Neural cell (in vitro differentiated cells): ENCODE data around the gene RNF44. TPM values are rescaled to one million over a fixed set of nuclear protein-coding genes. Genes with fewer than 3 reads are reported as not detected.
A peak's percentile ranks its signal among the peaks of the same experiment; 100 is the strongest.

Experiments
- H2AFZ ChIP-seq: fragments of 200-600, 300-800 bp; sonication (generic), shearing (Covaris generic); 2 replicates; pipeline ENCODE4 v1.6.0; 2014; ENCODE audit warnings: low read depth, mild to moderate bottlenecking, antibody characterized with exemption, low read length, moderate library complexity
- H3F3A ChIP-seq: fragments of 200-600 bp; shearing (Covaris generic); 2 replicates; pipeline ENCODE4 v1.6.1; 2016; ENCODE audit warnings: mild to moderate bottlenecking, moderate library complexity, mixed read lengths, antibody characterized with exemption, low read length; ENCODE audit not compliant: insufficient read depth, poor library complexity, severe bottlenecking
- H3K27ac ChIP-seq: fragments of 200-600, 300-800 bp; sonication (generic), shearing (Covaris generic); 2 replicates; pipeline ENCODE4 v1.5.1; 2014; ENCODE audit warnings: mild to moderate bottlenecking, low read length, moderate library complexity
- H3K27me3 ChIP-seq: fragments of 300-800, 200-600 bp; sonication (generic), shearing (Covaris generic); 2 replicates; pipeline ENCODE4 v1.6.0; 2014; ENCODE audit warnings: mild to moderate bottlenecking, low read depth, low read length, moderate library complexity; ENCODE audit not compliant: insufficient read depth
- H3K36me3 ChIP-seq: fragments of 300-800, 200-600 bp; sonication (generic), shearing (Covaris generic); 2 replicates; pipeline ENCODE4 v1.5.1; 2014; ENCODE audit warnings: mild to moderate bottlenecking, antibody characterized with exemption, low read length, moderate library complexity; ENCODE audit not compliant: insufficient read depth
- H3K4me2 ChIP-seq: fragments of 300-800, 200-600 bp; sonication (generic), shearing (Covaris generic); 2 replicates; pipeline ENCODE4 v1.6.0; 2014; ENCODE audit warnings: mild to moderate bottlenecking, low read length
- H3K4me3 ChIP-seq: fragments of 300-800, 200-600 bp; sonication (generic), shearing (Covaris generic); 2 replicates; pipeline ENCODE4 v1.5.1; 2014; ENCODE audit warnings: mild to moderate bottlenecking, low read length, moderate library complexity
- H3K79me2 ChIP-seq: fragments of 200-600 bp; shearing (Covaris generic); replicated peaks from 2 replicates; pipeline ENCODE4 v1.6.0; 2014; ENCODE audit warnings: mild to moderate bottlenecking, low read length, moderate library complexity; ENCODE audit not compliant: insufficient read depth
- H3K9ac ChIP-seq: fragments of 300-800, 200-600 bp; sonication (generic), shearing (Covaris generic); 2 replicates; pipeline ENCODE4 v1.6.1; 2016; ENCODE audit warnings: mild to moderate bottlenecking, low read length, mixed read lengths
- H3K9me2 ChIP-seq: fragments of 200-600 bp; shearing (Covaris generic); 2 replicates; pipeline ENCODE4 v1.6.1; 2016; ENCODE audit warnings: mild to moderate bottlenecking, low read length, mixed read lengths; ENCODE audit not compliant: insufficient read depth
- H3K9me3 ChIP-seq: fragments of 200-600, 300-800 bp; sonication (generic), shearing (Covaris generic); 2 replicates; pipeline ENCODE4 v1.6.1; 2016; ENCODE audit warnings: mild to moderate bottlenecking, mixed run types, low read length, moderate library complexity, mixed read lengths
- H4K20me1 ChIP-seq: fragments of 200-600 bp; shearing (Covaris generic); 2 replicates; pipeline ENCODE4 v1.6.1; 2016; ENCODE audit warnings: mild to moderate bottlenecking, mixed run types; ENCODE audit not compliant: insufficient read depth
- CTCF ChIP-seq: fragments of 450-650 bp; IDR thresholded peaks from 2 replicates; pipeline ENCODE4 v1.5.1; 2014; ENCODE audit warnings: antibody characterized with exemption, mild to moderate bottlenecking, moderate library complexity; ENCODE audit not compliant: poor library complexity, severe bottlenecking
- EP300 ChIP-seq: fragments of 450-650 bp; conservative IDR thresholded peaks from 2 replicates; pipeline ENCODE4 v1.6.1; 2014; ENCODE audit warnings: antibody characterized with exemption, mild to moderate bottlenecking, moderate library complexity; ENCODE audit not compliant: poor library complexity, severe bottlenecking
- EZH2 ChIP-seq: fragments of 200-600, 300-800 bp; shearing (Covaris generic), sonication (generic); IDR thresholded peaks from 2 replicates; pipeline ENCODE4 v1.6.1; 2014; ENCODE audit warnings: antibody characterized with exemption, low read length, borderline replicate concordance, mild to moderate bottlenecking; ENCODE audit not compliant: insufficient read depth, poor library complexity, severe bottlenecking
- MXI1 ChIP-seq: fragments of 450-650 bp; conservative IDR thresholded peaks from 2 replicates; pipeline ENCODE4 v1.6.1; 2014; ENCODE audit warnings: antibody characterized with exemption, mild to moderate bottlenecking; ENCODE audit not compliant: poor library complexity, severe bottlenecking
- POLR2AphosphoS5 ChIP-seq: IDR thresholded peaks from 2 replicates; pipeline ENCODE4 v1.6.1; 2012
- RAD21 ChIP-seq: fragments of 450-650 bp; conservative IDR thresholded peaks from 2 replicates; pipeline ENCODE4 v1.6.1; 2014; ENCODE audit warnings: antibody characterized with exemption, mild to moderate bottlenecking, moderate library complexity
- SMC3 ChIP-seq: fragments of 450-650 bp; conservative IDR thresholded peaks from 2 replicates; pipeline ENCODE4 v1.6.1; 2014; ENCODE audit warnings: antibody characterized with exemption, mild to moderate bottlenecking, moderate library complexity; ENCODE audit not compliant: poor library complexity
- TAF1 ChIP-seq: IDR thresholded peaks from 2 replicates; pipeline ENCODE4 v1.6.1; 2012; ENCODE audit warnings: low read depth
- polyA plus RNA-seq: library from polyadenylated mRNA; depleted of rRNA; stranded (reverse); fragments of >200 nt; gene quantifications from 2 replicates; pipeline ENCODE4 v1.2.3, GENCODE V29; 2014
- TF ChIP-seq, protein P1 (sequence below): IDR thresholded peaks from 2 replicates; pipeline ENCODE4 v1.6.1; 2012; ENCODE audit warnings: borderline replicate concordance

Gene RNF44
- polyA plus RNA-seq, 1 donor from 2014 or later, result 22.2 TPM

GRCh38 chr5:176577312-176578176 is 40.3 kb upstream of the RNF44 start:
- peak overlapping the region; percentile 12 for H3K27ac ChIP-seq
- no peak overlapping the region for H3K9ac ChIP-seq
- no peaks in the 10 kb centered on the region for H3K79me2 ChIP-seq
- H4K20me1 ChIP-seq, result no peaks in the 10 kb centered on the region
- TF ChIP-seq EZH2, result no peak
- peak; percentile 43 for TF ChIP-seq POLR2AphosphoS5
- TF ChIP-seq RAD21, result no peak
- TF ChIP-seq TAF1, result no peak
- no peak for TF ChIP-seq CTCF
- no peaks in the 10 kb centered on the region for H3F3A ChIP-seq
- H3K4me3 ChIP-seq, result no peak overlapping the region
- H3K4me2 ChIP-seq, result no peak overlapping the region
- no peaks in the 10 kb centered on the region for H3K9me2 ChIP-seq
- H3K36me3 ChIP-seq, result no peaks in the 10 kb centered on the region
- no peaks in the 10 kb centered on the region for H3K27me3 ChIP-seq
- H3K9me3 ChIP-seq, result no peaks in the 10 kb centered on the region
- no peak overlapping the region for H2AFZ ChIP-seq

- Histone ChIP-seq H3K9me3 (no peaks in the 10 kb centered on the region), H3K9me2 (no peaks in the 10 kb centered on the region), H3F3A (no peaks in the 10 kb centered on the region), H3K9ac (no peak overlapping the region), H3K27me3 (no peaks in the 10 kb centered on the region), H3K36me3 (no peaks in the 10 kb centered on the region), H3K79me2 (no peaks in the 10 kb centered on the region), H3K4me2 (no peak overlapping the region), H2AFZ (no peak overlapping the region), H4K20me1 (no peaks in the 10 kb centered on the region), H3K4me3 (no peak overlapping the region), H3K27ac (no peak overlapping the region)
- no peak for TF ChIP-seq RAD21
- TF ChIP-seq SMC3, result no peak
- TF ChIP-seq, protein P1, sequence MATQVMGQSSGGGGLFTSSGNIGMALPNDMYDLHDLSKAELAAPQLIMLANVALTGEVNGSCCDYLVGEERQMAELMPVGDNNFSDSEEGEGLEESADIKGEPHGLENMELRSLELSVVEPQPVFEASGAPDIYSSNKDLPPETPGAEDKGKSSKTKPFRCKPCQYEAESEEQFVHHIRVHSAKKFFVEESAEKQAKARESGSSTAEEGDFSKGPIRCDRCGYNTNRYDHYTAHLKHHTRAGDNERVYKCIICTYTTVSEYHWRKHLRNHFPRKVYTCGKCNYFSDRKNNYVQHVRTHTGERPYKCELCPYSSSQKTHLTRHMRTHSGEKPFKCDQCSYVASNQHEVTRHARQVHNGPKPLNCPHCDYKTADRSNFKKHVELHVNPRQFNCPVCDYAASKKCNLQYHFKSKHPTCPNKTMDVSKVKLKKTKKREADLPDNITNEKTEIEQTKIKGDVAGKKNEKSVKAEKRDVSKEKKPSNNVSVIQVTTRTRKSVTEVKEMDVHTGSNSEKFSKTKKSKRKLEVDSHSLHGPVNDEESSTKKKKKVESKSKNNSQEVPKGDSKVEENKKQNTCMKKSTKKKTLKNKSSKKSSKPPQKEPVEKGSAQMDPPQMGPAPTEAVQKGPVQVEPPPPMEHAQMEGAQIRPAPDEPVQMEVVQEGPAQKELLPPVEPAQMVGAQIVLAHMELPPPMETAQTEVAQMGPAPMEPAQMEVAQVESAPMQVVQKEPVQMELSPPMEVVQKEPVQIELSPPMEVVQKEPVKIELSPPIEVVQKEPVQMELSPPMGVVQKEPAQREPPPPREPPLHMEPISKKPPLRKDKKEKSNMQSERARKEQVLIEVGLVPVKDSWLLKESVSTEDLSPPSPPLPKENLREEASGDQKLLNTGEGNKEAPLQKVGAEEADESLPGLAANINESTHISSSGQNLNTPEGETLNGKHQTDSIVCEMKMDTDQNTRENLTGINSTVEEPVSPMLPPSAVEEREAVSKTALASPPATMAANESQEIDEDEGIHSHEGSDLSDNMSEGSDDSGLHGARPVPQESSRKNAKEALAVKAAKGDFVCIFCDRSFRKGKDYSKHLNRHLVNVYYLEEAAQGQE, result no peak
- TF ChIP-seq POLR2AphosphoS5, result no peak
- no peak for TF ChIP-seq TAF1
- TF ChIP-seq EZH2, result no peak
- TF ChIP-seq EP300, result no peak
- no peak for TF ChIP-seq MXI1
- TF ChIP-seq CTCF, result no peak
Observed at GRCh38 chr5:176575488-176576422, 38.6 kb upstream of the RNF44 start.
